H9 (cell line): Measurements from ENCODE around the gene KDSR. TPM values are rescaled to one million over a fixed set of nuclear protein-coding genes. Genes with fewer than 3 reads are reported as not detected.

ENCODE experiments used
- DNase-seq: peaks from one replicate; pipeline ENCODE4 v3.0.0-alpha.2; 2017
- H2AFZ ChIP-seq: one replicate; pipeline ENCODE4 v1.6.1; 2013; ENCODE audit warnings: mild to moderate bottlenecking, low read length, control low read depth, moderate library complexity
- H2AK5ac ChIP-seq: 2 replicates; pipeline ENCODE4 v1.6.1; 2013; ENCODE audit warnings: low read length, control low read depth, mixed read lengths; ENCODE audit not compliant: insufficient read length
- H2BK120ac ChIP-seq: one replicate; pipeline ENCODE4 v1.6.1; 2013; ENCODE audit warnings: low read depth, mild to moderate bottlenecking, low read length, control low read depth, inconsistent platforms; ENCODE audit not compliant: poor library complexity, severe bottlenecking
- H2BK12ac ChIP-seq: 2 replicates; pipeline ENCODE4 v1.6.1; 2013; ENCODE audit warnings: low read length, control low read depth, mixed read lengths, low read depth; ENCODE audit not compliant: insufficient read length
- H2BK15ac ChIP-seq: 2 replicates; pipeline ENCODE4 v1.6.1; 2013; ENCODE audit warnings: low read depth, low read length, control low read depth
- H2BK20ac ChIP-seq: one replicate; pipeline ENCODE4 v1.6.1; 2013; ENCODE audit warnings: low read depth, mild to moderate bottlenecking, low read length, control low read depth, inconsistent platforms; ENCODE audit not compliant: poor library complexity, severe bottlenecking
- H2BK5ac ChIP-seq: 2 replicates; pipeline ENCODE4 v1.6.1; 2013; ENCODE audit warnings: low read length, control low read depth, mixed read lengths; ENCODE audit not compliant: insufficient read length
- H3K14ac ChIP-seq: 2 replicates; pipeline ENCODE4 v1.6.1; 2013; ENCODE audit warnings: low read length, control low read depth; ENCODE audit not compliant: insufficient read depth
- H3K18ac ChIP-seq: 2 replicates; pipeline ENCODE4 v1.6.1; 2013; ENCODE audit warnings: low read depth, mild to moderate bottlenecking, mixed read lengths, low read length, control low read depth; ENCODE audit not compliant: insufficient read length
- H3K23ac ChIP-seq: 2 replicates; pipeline ENCODE4 v1.6.1; 2013; ENCODE audit warnings: low read length, control low read depth, mixed read lengths, low read depth; ENCODE audit not compliant: insufficient read length
- H3K23me2 ChIP-seq: 2 replicates; pipeline ENCODE4 v1.6.1; 2013; ENCODE audit warnings: low read depth, mild to moderate bottlenecking, mixed read lengths, low read length, control low read depth; ENCODE audit not compliant: insufficient read length, poor library complexity, severe bottlenecking
- H3K27ac ChIP-seq: 2 replicates; pipeline ENCODE4 v1.5.1; 2013; ENCODE audit warnings: low read length, control low read depth, mixed read lengths, low read depth; ENCODE audit not compliant: insufficient read length
- H3K27me3 ChIP-seq: 2 replicates; pipeline ENCODE4 v1.6.1; 2013; ENCODE audit warnings: low read length, control low read depth, inconsistent platforms; ENCODE audit not compliant: insufficient read depth
- H3K4ac ChIP-seq: 2 replicates; pipeline ENCODE4 v1.6.1; 2013; ENCODE audit warnings: low read depth, mild to moderate bottlenecking, control low read depth, inconsistent platforms, low read length, moderate library complexity
- H3K4me1 ChIP-seq: 2 replicates; pipeline ENCODE4 v1.6.1; 2013; ENCODE audit warnings: low read length, control low read depth, inconsistent platforms; ENCODE audit not compliant: insufficient read depth
- H3K4me2 ChIP-seq: 2 replicates; pipeline ENCODE4 v1.6.1; 2013; ENCODE audit warnings: low read length, control low read depth, mixed read lengths; ENCODE audit not compliant: insufficient read length, insufficient read depth
- H3K56ac ChIP-seq: 2 replicates; pipeline ENCODE4 v1.6.1; 2013; ENCODE audit warnings: low read depth, mild to moderate bottlenecking, mixed read lengths, low read length, control low read depth; ENCODE audit not compliant: insufficient read length
- H3K79me1 ChIP-seq: 2 replicates; pipeline ENCODE4 v1.6.1; 2013; ENCODE audit warnings: low read depth, mild to moderate bottlenecking, moderate library complexity, low read length, control low read depth, inconsistent platforms; ENCODE audit not compliant: insufficient read depth, poor library complexity, severe bottlenecking
- H3K79me2 ChIP-seq: 2 replicates; pipeline ENCODE4 v1.6.1; 2013; ENCODE audit warnings: low read length, control low read depth, inconsistent platforms; ENCODE audit not compliant: insufficient read depth
- H3K9ac ChIP-seq: 2 replicates; pipeline ENCODE4 v1.6.1; 2013; ENCODE audit warnings: low read length, control low read depth, mixed read lengths; ENCODE audit not compliant: insufficient read length; ENCODE audit errors: extremely low read depth
- H3K9me3 ChIP-seq: one replicate; pipeline ENCODE4 v1.6.1; 2013; ENCODE audit warnings: low read depth, low read length, inconsistent platforms; ENCODE audit not compliant: control insufficient read depth
- H3T11ph ChIP-seq: one replicate; pipeline ENCODE4 v1.6.1; 2013; ENCODE audit warnings: mild to moderate bottlenecking, low read length, control low read depth, inconsistent platforms
- H4K20me1 ChIP-seq: one replicate; pipeline ENCODE4 v1.6.1; 2013; ENCODE audit not compliant: control insufficient read depth, insufficient read length, insufficient read depth
- H4K5ac ChIP-seq: 2 replicates; pipeline ENCODE4 v1.6.1; 2013; ENCODE audit warnings: low read depth, mild to moderate bottlenecking, mixed read lengths, low read length, control low read depth; ENCODE audit not compliant: insufficient read length
- H4K8ac ChIP-seq: replicated peaks from 2 replicates; pipeline ENCODE4 v1.6.1; 2013; ENCODE audit warnings: low read length, control low read depth, mixed read lengths, low read depth; ENCODE audit not compliant: insufficient read length
- H4K91ac ChIP-seq: 2 replicates; pipeline ENCODE4 v1.6.1; 2013; ENCODE audit warnings: low read depth, mild to moderate bottlenecking, moderate library complexity, mixed read lengths, low read length, control low read depth; ENCODE audit not compliant: insufficient read length
- H3K27ac Mint-ChIP-seq, 3 experiments: 2 replicates in 2 of 3; 3 replicates in 1 of 3; pipeline ENCODE4 v1.8.0; 2020 to 2021; ENCODE audit warnings: mixed read lengths in 3 of 3, mild to moderate bottlenecking in 1 of 3, moderate library complexity in 1 of 3
- H3K27me3 Mint-ChIP-seq: 2 replicates; pipeline ENCODE4 v1.8.0; 2021; ENCODE audit warnings: low read depth, mild to moderate bottlenecking, moderate library complexity, mixed read lengths
- H3K36me3 Mint-ChIP-seq, 3 experiments: 2 replicates in 2 of 3; 3 replicates in 1 of 3; pipeline ENCODE4 v1.8.0; 2020 to 2021; ENCODE audit warnings: low read depth in 3 of 3, mixed read lengths in 3 of 3; ENCODE audit not compliant: insufficient read depth in 1 of 3
- H3K4me1 Mint-ChIP-seq, 2 experiments: 2 replicates each; pipeline ENCODE4 v1.8.0; 2020; ENCODE audit warnings: mixed read lengths in 2 of 2
- H3K4me3 Mint-ChIP-seq, 2 experiments: 2 replicates in 1 of 2; 3 replicates in 1 of 2; pipeline ENCODE4 v1.8.0; 2020 to 2021; ENCODE audit warnings: mild to moderate bottlenecking in 2 of 2, mixed read lengths in 2 of 2, moderate library complexity in 1 of 2
- H3K9me3 Mint-ChIP-seq, 2 experiments: 2 replicates in 1 of 2; 3 replicates in 1 of 2; pipeline ENCODE4 v1.8.0; 2020; ENCODE audit warnings: mild to moderate bottlenecking in 2 of 2, mixed read lengths in 2 of 2, moderate library complexity in 1 of 2
- CTCF ChIP-seq: fragments of 200-600 bp; sonication (generic); conservative IDR thresholded peaks from 3 replicates; pipeline ENCODE4 v1.8.0; 2021; ENCODE audit warnings: antibody characterized with exemption, mild to moderate bottlenecking
- WGBS: extraction: QIAGEN DNeasy Blood & Tissue Kit; methylation state at CpG from one replicate; pipeline ENCODE4 v1.1.7; 2013; ENCODE audit warnings: missing lambda C conversion rate, low lambda C conversion rate, mixed read lengths; ENCODE audit not compliant: insufficient read length; ENCODE audit errors: extremely low coverage; 5-methylcytosine and 5-hydroxymethylcytosine counted together
- total RNA-seq: library from RNA; stranded (reverse); gene quantifications from 2 replicates; pipeline ENCODE4 v1.2.1, GENCODE V29; 2021

The KDSR gene
- total RNA-seq, 1 experiment from 2014 or later, result 58.5 TPM

GRCh38 chr18:63312737-63313395 is 54.1 kb downstream of the KDSR start:
- Mint-ChIP-seq H3K36me3 (no peaks in the 10 kb centered on the region; a peak in 1 of 7 replicates), H3K4me1 (peaks cover under 1 to 3% of the 10 kb centered on the region in 2 experiments), H3K9me3 (no peaks in the 10 kb centered on the region), H3K27me3 (peaks cover 29% of the 10 kb centered on the region), H3K27ac (no peak overlapping the region), H3K4me3 (no peak overlapping the region)
- H3K4ac ChIP-seq, result no peak overlapping the region
- H2BK120ac ChIP-seq, result no peak overlapping the region
- H2BK5ac ChIP-seq, result no peak overlapping the region
- no peak overlapping the region for H3T11ph ChIP-seq
- no peak overlapping the region for H4K5ac ChIP-seq
- TF ChIP-seq CTCF, result no peak
- H2AK5ac ChIP-seq, result no peak overlapping the region
- H4K8ac ChIP-seq, result no peak overlapping the region
- peaks cover 2% of the 10 kb centered on the region for H3K23me2 ChIP-seq
- H4K91ac ChIP-seq, result no peak overlapping the region
- no peak overlapping the region for H3K18ac ChIP-seq
- no peaks in the 10 kb centered on the region for H3K9me3 ChIP-seq
- no peak overlapping the region for H3K4me2 ChIP-seq
- no peak overlapping the region for H3K23ac ChIP-seq
- no peak overlapping the region for H2AFZ ChIP-seq
- H2BK12ac ChIP-seq, result no peak overlapping the region
- no peak overlapping the region for H3K14ac ChIP-seq
- DNase-seq, result no peak
- H3K56ac ChIP-seq, result no peak overlapping the region
- no peak overlapping the region for H3K9ac ChIP-seq
- H3K27ac ChIP-seq, result no peak overlapping the region
- no CpG with 5 or more reads among the region's 5 CpGs for WGBS
- H2BK20ac ChIP-seq, result no peak overlapping the region
- no peaks in the 10 kb centered on the region for H3K79me1 ChIP-seq
- no peak overlapping the region for H2BK15ac ChIP-seq
- H3K79me2 ChIP-seq, result no peaks in the 10 kb centered on the region; the same call in 1 of the 2 replicates
- H3K4me1 ChIP-seq, result no peaks in the 10 kb centered on the region
- H4K20me1 ChIP-seq, result no peaks in the 10 kb centered on the region
- H3K27me3 ChIP-seq, result no peaks in the 10 kb centered on the region; the same call in 1 of the 2 replicates
